Hypothalamus (tissue), 51 donors: Measurements from ENCODE around the gene SLC9A7.
"Not testable (repeated sequence)": the region's sequence is repeated elsewhere in the genome, so short reads cannot be mapped to it uniquely, and the experiment has no call there.

ENCODE experiments used
- DNase-seq, 51 donors: peaks; one replicate each; lab custom pipeline; 2025; lab: John Stamatoyannopoulos, UW

SLC9A7 gene

DNA sequence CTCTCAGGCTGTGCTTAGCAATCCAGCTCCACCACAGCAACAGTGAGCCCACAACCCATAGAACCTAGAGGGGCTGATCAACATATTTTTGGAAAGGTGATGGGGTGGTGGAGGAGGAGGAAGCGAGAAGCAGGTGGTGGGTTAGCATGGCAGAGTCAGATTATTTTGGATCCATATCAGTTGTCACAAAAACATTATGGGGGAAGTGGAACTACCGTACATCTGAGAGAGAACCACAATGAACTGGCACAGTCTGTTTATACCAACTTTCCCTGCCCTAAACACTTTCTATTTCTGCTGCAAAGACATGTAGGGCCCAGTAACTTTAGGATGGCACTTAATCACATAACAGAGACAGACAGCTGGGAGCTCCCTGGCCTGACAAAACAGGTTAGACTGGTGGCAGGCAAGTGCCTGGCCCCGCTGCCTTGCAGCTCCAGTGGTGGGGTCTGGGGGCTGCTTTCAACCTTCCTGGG, 4.3 kb downstream of the SLC9A7 start:
- DNase-seq, result no peak

GRCh38 chrX:46754036-46754435, 4.9 kb downstream of the SLC9A7 start:
- DNase-seq, result no peak

DNA sequence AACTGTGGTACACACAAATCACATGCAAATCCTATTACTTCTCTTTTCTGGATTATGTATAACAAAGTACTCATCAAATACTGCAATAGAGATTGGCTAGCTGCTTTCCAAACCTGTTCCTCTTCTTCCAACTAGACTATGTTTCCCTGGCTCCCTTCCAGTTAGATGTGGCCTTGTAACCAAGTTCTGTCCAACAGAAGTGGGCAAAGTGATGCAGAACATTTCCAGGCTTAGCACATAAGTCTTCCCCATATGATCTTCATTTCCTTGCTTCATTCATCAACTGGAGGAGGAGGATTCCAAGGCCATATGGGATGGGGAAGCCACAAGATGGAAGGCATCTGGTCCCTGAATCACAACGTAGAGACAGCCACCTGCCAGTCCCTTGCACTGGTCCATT, 8.0 kb downstream of the SLC9A7 start:
- DNase-seq, result no peak

DNA sequence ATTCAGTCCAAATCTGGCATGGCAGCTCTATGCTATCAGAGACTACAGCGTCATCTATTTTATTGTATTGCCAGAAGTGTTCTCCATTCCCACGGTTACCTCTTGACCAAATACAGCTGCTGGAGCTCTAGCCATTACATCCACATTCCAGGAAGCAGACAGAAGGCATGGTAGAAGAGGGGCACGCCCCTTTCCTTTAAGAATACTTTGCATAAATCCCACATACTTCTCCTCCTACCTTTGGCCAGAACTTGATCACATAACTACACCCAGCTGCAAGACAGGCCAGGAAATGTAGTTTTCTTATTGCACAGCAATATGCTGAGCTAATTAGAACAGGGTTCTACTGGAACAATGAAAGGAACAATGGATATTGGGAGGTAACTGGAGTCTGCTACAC, 14.9 kb downstream of the SLC9A7 start:
- no peak for DNase-seq

DNA sequence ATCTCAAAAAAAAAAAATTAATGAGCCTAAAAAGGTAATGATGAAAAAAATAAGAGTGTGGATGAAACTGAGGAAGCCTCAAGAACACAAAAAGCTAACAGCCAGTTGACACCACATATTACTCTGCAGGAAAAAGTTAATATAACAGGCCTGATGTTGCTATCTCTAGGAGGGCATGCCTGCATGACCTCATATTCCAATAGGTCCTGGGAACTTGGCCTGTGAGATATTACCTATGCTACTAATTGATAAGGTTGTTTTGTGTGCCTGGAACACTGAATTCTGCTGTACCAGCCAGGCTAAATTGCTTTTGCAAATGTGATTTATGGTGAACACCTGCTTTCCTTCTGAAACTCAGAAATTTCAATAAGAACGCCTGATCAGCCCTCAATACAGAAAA, 15.9 kb downstream of the SLC9A7 start:
- no peak for DNase-seq

GRCh38 chrX:46739736-46740135, 19.2 kb downstream of the SLC9A7 start:
- DNase-seq, result no peak

GRCh38 chrX:46737462-46737861, 21.5 kb downstream of the SLC9A7 start:
- no peak for DNase-seq

GRCh38 chrX:46737041-46737440, 21.9 kb downstream of the SLC9A7 start:
- DNase-seq, result no peak

DNA sequence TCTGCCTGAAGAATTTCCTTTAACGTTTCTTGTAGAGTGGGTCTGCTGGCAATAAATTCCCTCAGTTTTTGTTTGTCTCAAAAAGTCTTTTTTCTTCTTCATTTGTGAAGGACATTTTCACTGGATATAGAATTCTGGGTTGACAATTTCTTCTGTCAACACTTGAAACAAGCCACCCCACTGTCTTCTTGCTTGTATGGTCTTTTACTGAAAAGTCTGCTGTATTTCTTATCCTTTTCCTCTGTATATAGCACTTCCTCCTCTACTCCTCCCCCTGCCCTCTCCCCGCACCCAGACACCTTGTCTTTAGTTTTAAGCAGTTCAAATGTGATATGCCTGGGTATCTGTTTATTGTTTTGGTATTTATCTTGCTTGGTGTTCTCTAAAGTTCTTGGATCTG, 23.3 kb downstream of the SLC9A7 start:
- DNase-seq, result no peak

DNA sequence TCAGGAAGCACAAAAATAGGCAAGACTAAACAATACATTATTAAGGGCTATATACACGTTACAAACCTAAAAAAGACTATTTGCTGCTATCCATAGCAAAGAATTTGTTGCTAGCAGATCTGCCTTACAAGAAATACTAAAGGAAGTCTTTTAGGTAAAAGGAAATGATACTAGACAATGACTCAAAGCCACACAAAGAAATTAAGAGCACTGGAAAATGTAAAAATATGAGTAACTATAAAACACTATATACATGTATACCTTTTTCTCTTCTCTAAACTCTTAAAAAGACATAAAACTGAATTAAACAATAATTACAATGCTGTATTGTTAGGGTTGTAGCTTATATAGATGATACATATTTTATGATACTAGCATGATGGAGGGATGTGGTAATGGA, 25.7 kb downstream of the SLC9A7 start:
- DNase-seq, result no peak

DNA sequence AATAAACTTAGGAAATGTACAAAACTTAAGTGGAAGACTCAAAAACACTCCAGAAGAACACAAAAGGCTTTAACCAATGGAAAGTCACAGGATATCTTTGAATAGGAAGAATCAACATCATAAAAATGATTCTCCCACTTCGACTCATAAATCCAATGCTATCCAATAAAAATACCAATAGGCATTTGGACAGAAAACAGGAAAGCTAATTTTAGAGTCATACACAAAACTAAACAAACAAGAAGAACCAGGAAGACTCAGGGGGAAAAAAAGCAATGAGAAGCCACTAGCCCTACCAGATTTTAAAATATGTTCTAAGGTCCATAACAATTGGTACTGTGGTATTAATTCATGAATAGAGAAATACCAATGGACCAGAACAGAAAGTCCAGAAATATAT, 28.2 kb downstream of the SLC9A7 start:
- no peak for DNase-seq

GRCh38 chrX:46727441-46727840, 31.5 kb downstream of the SLC9A7 start:
- DNase-seq, result no peak

DNA sequence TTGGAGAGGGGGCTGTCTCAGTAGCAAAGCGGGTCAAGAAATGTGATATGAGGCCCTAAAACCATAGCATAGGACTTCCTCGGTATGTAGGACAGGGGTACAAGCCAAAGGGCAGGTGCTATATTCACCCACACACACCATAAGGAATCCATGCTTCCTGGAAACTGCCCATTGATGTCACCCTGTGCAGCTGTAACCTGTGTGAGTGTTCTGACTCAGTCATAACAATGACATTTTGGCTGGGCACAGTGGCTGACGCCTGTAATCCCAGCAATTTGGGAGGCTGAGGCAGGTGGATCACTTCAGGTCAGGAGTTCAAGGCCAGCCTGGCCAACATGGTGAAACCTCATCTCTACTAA, 35.4 kb downstream of the SLC9A7 start:
- DNase-seq, result not testable (repeated sequence)

GRCh38 chrX:46722742-46723568, 36.0 kb downstream of the SLC9A7 start:
- no peak for DNase-seq

DNA sequence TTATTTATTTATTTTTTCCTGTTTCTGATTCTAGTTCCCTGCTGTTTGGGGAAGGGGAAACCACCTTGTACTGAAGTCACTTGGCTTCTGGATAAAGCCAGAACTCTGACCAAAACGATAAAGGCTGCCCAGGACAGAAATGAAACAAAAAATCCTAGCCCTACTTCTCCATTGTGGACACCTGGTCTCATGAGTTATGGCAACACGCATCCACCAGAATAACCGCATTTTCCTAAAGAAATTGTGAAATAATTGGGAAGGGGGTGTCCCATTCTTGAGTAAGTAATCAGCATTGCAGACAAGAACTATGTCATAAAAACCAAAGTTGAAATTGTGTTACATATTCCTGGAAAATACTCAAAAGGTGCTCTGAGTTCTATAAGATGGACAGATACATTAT, 42.1 kb downstream of the SLC9A7 start:
- no peak for DNase-seq

DNA sequence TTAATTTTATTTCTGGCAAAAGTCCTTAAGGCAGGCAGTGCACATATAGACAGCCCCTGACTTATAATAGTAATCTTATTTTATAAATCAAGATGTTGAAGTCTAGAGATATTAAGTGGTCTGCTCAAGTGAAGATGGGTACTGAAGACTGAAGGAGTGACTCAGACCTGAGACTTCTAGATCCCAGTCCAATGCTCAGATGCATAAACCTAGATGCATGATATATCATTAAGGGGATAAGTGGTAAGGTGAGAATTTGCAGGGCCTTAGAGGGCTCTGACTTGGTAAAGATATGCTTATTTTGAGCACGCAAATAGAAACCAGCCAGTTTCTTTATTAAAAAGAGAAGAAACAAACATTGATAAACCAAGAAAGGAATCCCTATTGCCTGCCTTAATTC, 42.9 kb downstream of the SLC9A7 start:
- no peak for DNase-seq

DNA sequence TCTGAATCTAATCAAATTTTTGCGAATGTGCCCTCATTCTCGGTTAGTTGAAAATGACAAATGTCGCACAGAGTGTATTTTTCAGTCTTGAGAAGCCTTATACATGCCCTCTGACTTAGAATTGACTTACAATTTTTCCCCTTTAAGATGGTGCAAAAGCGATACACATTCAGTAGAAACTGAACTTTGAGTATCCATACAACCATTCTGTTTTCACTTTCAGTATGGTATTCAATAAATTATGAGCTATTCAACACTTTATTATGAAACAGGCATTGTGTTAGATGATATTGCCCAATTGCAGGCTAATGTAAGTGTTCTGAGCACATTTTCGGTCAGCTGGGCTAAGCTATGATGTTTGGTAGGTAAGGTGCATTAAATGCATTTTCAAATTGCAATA, 43.4 kb downstream of the SLC9A7 start:
- DNase-seq, result no peak

- no peak for DNase-seq
Measured at GRCh38 chrX:46713672-46714490, 45.0 kb downstream of the SLC9A7 start.

GRCh38 chrX:46712764-46713163, 46.2 kb downstream of the SLC9A7 start:
- no peak for DNase-seq

GRCh38 chrX:46710927-46711623, 47.8 kb downstream of the SLC9A7 start:
- no peak for DNase-seq

- DNase-seq, result no peak
Measured at GRCh38 chrX:46710425-46710824, 48.5 kb downstream of the SLC9A7 start.
